Measurements from ENCODE around the gene DDX17.

GRCh38 chr22:38450234-38450797, 55.8 kb downstream of the DDX17 start:
- TF ChIP-seq CTCF (conservative IDR thresholded peaks at IDR 0.05 in 1 of 2, IDR thresholded peaks at IDR 0.05 in 1 of 2; ENCODE audit: extremely low read depth in 1 of 2, insufficient read depth in 1 of 2, low read depth in 1 of 2, low read length in 2 of 2) (no peak), EZH2 (IDR thresholded peaks at IDR 0.05; ENCODE audit: borderline replicate concordance, low read length) (no peak)
